Left ventricle myocardium superior (tissue), 1 donor: ENCODE data around the gene ZNF620. TPM values are rescaled to one million over a fixed set of nuclear protein-coding genes. Genes with fewer than 3 reads are reported as not detected.
A peak's percentile ranks its signal among the peaks of the same experiment; 100 is the strongest.
"Not testable (repeated sequence)": the region's sequence is repeated elsewhere in the genome, so short reads cannot be mapped to it uniquely, and the experiment has no call there.

Experiments
- ATAC-seq: fragments of 200-7000 bp; cut with Tn5 transposase; one replicate; pipeline ENCODE4 v1.9.1; 2020; ENCODE audit warnings: mild to moderate bottlenecking, moderate library complexity
- DNase-seq: peaks from one replicate; pipeline ENCODE4 v3.0.0-alpha.2; 2020
- intact Hi-C: fragments of 100-400 bp; cut with micrococcal nuclease; formaldehyde crosslinking; loops from one replicate; pipeline ENCODE4 v1.11.0; 2022
- long read RNA-seq: library from polyadenylated mRNA; unstranded; transcript quantifications from one replicate; pipeline ENCODE4 v2.0.0, GENCODE V29; 2021
- total RNA-seq: library from RNA; stranded (reverse); fragmentation: NEBNext Ultra II Directional; extraction: Animal tissue kit (Norgen Biotek cat#: 25700); gene quantifications from one replicate; pipeline ENCODE4 v1.2.1, GENCODE V29; 2021
- donor health status: DM: no; HTN: yes; CAD: no; lungs with severe emphysema.

Gene ZNF620
- total RNA-seq = 1.7 TPM
- long read RNA-seq, partial matches to known transcripts = 0 of 1 reads
- long read RNA-seq, other reads (novel, unspliced or antisense) = 1 of 1 reads

DNA sequence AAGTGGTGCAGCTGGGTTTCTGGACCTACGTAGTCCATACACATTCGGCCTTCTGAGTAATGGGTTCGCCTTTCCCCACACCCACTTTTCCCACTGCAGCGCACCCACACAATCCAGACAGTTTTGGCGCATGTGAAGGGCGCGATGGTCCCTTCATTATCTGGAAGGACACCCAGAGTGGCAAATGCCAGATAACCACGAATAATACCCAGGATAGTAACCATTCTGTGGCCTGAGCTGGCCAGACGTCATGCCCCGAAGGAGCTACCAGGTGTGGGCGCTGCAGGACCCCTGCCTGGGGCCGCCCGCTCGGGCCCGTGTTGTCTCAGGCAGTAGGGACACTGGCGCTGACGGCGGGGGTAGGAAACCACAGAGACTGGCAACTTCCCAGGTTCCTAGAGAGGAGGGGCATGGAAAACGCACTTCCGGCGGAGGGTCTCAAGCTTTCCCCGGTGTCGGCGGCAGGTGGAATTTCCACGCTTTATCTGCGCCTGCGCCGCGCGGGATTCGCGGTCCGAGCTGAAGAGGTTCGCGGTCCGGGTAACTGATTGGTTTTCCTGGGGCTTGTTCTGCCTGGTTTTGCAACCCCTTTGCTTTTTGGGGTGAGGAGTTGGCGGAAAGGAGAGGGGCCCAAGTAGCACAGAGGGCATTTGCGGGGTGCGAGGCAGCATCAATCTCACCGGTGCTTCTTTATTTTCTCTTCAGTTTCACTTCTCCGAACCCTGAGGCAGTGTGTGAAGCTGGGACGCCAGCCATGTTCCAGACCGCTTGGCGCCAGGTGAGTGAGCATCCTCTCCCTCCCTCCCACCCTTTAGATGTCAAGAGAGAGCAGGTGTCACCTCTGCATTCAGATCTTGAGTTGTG, at the start of gene ZNF620:
ZNF620 (plus strand) TSS at position 441 of the 864 bp plus-strand sequence; CDS start at position 755, 314 bp downstream.
- DNase-seq = peak; percentile 80
- peak; percentile 96 for ATAC-seq
- intact Hi-C loops = no loop called here

DNA sequence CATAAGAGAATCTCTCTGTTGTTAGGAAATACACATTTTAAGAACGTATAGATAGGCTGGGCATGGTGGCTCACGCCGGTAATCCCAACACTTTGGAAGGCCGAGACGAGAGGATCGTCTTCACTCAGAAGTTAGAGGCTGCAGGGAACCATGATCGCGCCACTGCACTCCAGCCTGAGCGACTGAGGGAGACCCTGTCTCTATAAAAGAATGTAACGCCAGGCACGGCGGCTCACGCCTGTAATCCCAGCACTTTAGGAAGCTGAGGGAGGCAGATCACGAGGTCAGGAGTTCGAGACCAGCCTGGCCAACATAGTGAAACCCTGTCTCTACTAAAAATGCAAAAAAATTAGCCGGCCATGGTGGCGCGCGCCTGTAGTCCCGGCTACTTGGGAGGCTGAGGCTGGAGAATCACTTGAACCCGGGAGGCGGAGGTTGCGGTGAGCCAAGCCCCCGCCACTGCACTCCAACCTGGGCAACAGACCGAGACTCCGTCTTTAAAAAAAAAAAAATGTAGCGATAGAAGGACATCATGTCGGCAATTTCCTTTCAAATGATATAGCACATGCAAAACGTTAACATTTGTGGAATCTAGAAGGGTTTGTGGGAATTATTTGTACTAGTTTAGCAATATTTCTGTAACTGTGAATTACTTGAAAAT, 49.4 kb upstream of the ZNF620 start:
- intact Hi-C loops = no loop called here
- no peak for ATAC-seq
- peak; percentile 31 for DNase-seq

DNA sequence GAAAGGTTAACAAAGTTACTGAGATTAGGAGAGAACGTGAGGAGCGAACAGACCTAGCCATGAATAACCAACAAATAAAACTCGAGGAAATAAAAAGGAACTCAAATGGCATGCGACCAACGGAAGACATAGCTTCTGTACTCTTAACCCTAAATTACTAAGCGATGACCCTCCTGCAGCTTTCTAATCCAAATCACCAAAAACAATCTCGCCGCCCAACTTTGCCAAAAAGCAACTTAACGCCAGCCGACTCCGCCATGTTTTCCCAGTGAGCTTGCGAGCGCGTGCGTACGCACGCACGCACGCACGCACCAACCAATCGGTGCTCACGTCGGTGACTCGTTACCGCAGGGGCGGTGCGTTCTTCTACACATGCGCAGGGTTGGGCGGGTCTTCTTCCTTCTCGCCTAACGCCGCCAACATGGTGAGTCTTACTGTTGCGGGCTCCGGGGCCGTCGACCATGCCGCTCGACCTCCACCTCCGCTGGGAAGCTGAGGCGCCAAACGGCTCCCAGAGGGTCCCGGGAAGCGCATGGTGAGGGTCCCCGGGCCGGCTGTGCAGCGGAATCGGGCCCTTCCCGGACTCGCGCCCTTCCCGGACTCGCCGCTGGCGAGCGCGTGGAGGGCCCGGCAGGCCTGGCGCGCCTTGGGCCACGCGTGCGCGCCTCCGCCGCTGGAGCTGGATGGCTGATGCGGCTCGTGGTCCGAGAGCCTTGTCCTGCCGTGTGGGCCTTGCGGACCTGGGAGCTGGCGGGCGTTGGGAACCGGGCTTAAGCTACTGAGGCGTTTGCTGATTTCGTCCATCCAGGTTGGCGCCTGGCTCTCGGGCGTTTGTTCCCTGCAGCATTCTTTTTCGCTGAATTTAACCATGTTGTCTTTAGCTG, 48.7 kb upstream of the ZNF620 start, which contains the start of gene RPL14:
RPL14 (plus strand) TSS at position 400 of the 884 bp plus-strand sequence; CDS start at position 533, 133 bp downstream.
- DNase-seq (peak; percentile 97), ATAC-seq (peak; percentile 89)
- intact Hi-C loops = no loop called here

DNA sequence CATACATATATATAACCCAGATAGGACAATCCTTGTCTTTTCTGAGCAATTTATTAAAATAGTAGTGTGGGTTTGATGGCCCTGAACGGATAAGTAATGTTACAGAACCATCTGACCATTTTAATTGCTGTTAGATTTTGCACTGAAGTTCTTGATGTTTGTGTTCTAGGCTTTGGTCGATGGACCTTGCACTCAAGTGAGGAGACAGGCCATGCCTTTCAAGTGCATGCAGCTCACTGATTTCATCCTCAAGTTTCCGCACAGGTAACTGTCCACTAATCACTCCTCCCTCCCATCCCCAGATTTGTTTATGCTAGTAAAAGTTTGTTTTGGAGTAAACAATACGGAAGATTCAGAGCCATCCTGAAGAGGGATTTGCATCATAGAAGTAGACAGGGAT, 47.4 kb upstream of the ZNF620 start:
- intact Hi-C loops = no loop called here

DNA sequence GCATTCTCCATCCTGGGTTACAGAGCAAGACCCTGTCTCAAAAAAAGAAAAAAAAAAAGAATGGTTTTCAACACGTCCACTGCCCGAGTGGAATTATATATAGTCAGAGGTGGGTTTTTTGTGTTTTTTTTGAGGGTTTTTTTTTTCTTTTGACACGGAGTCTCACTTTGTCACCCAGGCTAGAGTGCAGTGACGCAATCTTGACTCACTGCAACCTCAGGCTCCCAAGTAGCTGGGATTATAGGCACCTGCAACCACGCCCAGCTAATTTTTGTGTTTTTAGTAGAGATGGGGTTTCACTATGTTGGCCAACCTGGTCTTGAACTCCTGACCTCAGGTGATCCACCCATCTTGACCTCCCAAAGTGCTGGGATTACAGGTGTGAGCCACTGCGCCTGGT, 45.4 kb upstream of the ZNF620 start:
- intact Hi-C loops, ATAC-seq, DNase-seq: not testable (repeated sequence)

More for the DNA sequence above, 47.4 kb upstream of the ZNF620 start:
- no peak for ATAC-seq
- DNase-seq = no peak

DNA sequence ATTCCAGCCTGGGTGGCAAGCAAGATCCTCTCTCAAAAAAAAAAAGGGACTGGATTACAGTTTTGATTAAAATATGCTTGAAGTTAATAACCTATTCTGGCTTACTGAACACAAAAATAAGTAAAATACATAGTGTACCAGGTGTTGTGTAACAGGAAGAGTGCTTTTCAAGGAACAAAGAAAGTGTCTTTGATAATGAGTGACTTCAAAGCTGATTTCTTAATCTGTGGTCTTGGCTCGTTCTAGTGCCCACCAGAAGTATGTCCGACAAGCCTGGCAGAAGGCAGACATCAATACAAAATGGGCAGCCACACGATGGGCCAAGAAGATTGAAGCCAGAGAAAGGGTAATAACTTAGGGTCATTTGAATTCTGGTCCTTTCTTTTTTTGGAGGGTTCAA, 44.7 kb upstream of the ZNF620 start:
- intact Hi-C loops = no loop called here
- ATAC-seq (no peak), DNase-seq (no peak)

DNA sequence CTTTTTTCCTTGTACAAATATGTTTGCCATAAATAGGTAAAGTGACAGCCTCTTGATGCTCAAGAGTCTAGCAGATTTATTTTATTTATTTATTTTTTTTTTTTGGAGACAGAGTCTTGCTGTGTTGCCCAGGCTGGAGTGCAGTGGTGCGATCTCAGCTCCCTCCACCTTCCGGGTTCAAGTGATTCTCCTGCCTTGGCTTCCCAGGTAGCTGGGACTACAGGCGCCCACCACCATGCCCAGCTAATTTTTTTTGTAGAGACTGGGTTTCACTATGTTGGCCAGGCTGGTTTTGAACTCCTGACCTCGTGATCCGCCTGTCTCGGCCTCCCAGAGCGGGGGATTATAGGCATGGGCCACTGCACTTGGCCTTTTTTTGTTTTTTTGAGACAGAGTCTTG, 43.0 kb upstream of the ZNF620 start:
- ATAC-seq, DNase-seq, intact Hi-C loops: not testable (repeated sequence)

DNA sequence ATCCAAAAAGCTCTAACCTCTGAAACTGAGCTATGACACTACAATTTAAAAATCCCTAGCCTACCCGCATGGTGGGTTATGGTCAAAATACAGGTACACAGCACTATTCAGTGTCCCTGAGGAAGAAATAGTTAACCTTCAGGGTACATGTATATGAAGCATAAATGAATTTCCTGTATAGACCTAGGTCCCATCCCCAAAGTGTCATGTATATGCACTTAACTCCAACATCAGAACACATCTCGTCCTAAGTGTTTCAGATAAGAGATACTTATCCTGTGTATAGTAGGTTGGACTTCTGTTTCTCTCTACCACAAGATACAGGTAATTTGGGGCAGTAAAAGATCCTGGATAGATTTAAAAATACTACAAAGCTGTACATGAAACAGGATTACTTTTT, 42.3 kb upstream of the ZNF620 start:
- DNase-seq (no peak), ATAC-seq (no peak)
- intact Hi-C loops = no loop called here

DNA sequence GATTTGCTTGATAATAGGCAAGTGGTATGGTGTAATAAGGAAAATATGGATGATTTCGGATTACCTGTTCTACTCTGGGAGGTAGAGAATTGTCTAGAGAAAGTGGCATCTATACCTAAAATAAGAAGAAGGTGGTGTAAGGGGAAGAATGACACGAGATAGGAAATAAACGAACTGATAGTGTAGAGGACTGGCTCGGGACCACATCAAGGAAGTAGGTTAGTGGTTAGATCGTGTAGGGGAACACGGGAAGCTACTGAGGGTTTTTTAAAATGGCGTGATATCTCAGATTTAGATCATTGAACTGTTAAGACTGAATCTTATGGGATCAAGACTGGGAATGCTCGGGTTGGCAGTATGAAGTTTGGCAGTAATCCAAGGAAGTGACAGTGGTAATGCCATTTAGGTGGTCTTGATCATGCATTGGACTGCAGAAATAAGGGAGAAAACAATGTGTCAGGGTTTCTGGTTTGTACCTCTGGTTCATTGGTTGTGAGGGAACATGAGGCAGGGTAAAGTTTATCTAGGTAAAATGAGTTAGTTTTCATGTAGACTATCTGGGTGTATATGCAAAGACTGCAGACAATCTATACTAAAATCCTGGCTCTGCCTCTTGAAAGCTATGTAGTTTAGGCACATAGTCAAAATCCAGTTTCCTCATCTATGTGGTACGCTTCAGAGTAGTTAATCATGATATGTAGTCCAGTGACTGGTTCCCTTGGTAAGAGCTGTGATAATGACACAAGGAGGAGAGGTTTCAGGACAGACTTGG, 41.3 kb upstream of the ZNF620 start:
- DNase-seq = no peak
- no peak for ATAC-seq
- intact Hi-C loops = no loop called here

DNA sequence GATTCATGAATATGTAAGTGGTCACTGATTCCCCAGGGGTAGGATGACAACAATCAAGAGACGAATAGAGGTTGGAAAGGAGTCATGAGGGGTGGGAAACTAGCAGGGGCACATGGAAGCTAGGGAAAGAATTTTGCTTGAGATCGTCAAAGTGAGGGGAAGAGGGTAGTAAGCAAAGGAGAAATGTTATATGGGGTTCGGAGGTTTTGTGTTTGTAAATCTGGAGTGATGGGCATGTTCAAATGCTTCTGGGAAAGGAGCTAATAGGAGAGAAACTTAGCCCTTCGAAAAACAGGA, 40.8 kb upstream of the ZNF620 start:
- ATAC-seq = no peak
- intact Hi-C loops = no loop called here

DNA sequence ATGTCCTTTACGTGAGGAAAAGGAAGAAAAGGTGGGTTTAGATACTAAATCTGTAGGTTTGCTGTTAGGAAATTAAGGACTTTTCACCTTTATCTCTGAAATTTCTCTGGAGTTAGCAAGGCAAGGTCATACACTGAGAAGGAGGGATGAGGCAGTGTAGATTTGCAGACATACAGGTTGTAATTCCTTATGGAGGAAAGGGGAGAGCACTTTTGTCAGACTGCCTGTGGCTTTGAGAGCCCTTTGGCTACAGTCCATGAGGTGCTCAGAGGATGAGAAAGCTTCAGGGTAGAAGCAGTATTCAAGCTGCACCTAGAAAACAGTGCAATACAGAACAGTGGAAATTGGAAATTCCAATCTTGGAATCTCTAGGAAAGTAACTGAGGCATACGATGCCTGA, 40.4 kb upstream of the ZNF620 start:
- ATAC-seq (no peak), DNase-seq (no peak)
- intact Hi-C loops = no loop called here

More for the DNA sequence above, 40.8 kb upstream of the ZNF620 start:
- DNase-seq = no peak

DNA sequence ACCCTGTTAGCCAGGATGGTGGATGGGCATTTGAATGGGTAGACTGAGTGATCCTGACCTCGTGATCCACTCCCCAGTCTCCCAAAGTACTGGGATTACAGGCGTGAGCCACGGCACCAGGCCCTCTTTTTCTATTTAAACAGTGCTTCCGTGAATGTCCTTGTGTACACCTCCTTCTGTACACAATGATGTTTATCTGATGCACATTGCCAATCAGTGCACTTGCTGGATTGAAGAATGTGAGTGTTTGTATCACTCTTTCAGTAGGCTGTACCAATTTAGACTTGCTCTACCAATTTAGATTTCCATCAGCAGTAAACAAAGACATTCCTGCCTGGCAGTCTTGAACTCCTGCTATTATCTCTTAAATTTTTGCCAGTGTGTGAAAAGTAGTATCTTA, 37.8 kb upstream of the ZNF620 start:
- DNase-seq (no peak), ATAC-seq (no peak)
- intact Hi-C loops = no loop called here

DNA sequence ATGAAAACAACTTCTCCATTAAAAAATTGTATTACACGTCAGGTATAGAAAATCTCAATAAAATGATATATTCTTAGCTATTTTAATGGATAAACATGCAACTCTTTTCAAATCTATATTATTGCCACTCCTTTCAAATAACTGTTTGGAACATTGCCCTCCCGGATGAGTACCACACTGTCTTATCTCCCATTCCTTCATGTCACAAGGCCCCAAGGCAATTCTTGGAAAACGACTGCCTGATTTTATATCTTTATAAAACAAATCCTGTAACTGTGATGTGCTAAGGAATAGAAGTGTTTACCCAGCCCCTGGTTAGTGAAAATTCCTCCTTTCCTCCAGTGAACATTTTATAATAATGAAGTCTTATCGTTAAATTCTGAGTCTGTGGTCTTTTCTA, 35.1 kb upstream of the ZNF620 start:
- ATAC-seq (no peak), DNase-seq (no peak)
- intact Hi-C loops = no loop called here

DNA sequence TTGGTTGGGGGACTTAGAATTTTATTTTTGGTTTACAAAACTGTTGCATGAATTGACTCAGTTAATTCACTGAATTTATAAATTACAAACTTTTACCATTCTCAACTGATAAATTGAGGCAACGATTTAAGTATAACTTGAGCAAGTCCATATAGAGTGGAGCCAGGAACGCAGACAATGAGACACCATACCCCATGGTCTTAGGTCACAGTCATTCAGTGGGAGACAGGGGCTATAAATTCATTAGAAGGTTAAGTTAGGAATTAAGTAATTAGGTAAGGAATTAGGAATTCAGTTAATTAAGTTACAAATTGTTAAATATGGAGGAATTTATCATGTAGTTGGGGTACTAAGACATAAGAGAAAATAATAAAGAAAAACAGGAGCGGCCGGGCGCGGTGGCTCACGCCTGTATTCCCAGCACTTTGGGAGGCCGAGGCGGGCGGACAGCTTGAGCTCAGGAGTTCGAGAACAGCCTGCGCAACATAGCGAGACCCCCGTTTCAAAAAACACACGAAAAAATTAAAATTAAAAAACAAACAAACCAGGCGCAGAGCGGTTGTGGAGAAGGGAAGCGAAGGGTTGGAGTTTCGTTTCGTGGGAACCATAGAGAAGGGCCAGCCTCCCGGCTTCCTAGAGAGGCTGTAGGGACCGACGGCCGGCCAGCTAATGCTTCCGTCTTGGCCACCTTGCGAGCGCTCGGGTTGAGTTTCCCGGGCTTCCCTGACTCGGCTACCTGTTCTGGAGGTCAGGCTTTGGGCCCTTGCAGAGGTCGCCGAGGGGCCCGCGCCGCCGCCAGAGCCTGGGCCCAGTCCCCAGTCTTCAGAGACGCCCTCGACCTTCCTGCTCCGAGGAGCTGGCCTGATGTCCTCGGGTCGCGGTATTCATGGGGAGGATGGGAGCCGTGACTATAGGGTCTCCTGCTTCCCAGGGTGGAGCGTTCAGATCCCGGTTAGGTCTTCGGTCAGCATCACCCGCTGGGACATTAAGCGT, 29.1 kb upstream of the ZNF620 start, which contains the start of gene ZNF619:
ZNF619 (plus strand) TSS at position 645 of the 993 bp plus-strand sequence. CDS start 858 bp downstream, outside the sequence.
- peak; percentile 96 for ATAC-seq
- peak; percentile 83 for DNase-seq
- intact Hi-C loops = loop anchor here (2.0 kb wide), 1 partner anchor 48 kb away; the partner anchor contains the start of gene ZNF621

DNA sequence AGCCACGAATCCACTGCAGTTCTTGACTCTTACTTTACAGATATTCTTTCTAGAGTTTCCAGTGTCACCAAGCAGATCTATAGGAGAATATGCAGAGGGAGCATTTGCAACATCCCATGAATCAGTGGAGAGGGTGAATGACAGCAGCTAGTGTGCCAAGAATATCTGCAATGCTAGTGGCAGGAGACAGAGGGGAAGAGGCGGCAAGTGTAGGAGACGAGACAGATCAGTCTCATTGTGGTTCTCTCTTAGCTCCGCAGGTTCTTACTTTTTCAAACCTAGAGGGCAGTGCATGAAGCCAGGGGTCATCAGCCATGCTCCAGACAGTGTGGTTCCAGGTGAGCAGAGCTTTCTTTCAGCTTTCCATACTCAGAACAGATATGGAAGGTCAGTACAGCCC, 28.2 kb upstream of the ZNF620 start:
- ATAC-seq (peak; percentile 46), DNase-seq (no peak)
- intact Hi-C loops = loop anchor here (2.0 kb wide), 1 partner anchor 47 kb away; the partner anchor contains the start of gene ZNF621

DNA sequence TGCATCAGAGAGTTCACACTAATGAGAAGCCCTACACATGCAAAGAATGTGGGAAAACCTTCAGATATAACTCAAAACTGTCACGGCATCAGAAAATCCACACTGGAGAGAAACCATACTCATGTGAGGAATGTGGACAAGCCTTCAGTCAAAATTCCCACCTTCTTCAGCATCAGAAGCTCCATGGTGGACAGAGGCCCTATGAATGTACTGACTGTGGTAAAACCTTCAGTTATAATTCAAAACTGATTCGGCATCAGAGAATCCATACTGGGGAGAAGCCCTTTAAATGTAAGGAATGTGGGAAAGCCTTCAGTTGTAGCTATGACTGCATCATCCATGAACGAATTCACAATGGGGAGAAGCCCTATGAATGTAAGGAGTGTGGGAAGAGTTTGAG, 18.7 kb upstream of the ZNF620 start:
- ATAC-seq = no peak
- intact Hi-C loops = no loop called here
- DNase-seq = no peak

DNA sequence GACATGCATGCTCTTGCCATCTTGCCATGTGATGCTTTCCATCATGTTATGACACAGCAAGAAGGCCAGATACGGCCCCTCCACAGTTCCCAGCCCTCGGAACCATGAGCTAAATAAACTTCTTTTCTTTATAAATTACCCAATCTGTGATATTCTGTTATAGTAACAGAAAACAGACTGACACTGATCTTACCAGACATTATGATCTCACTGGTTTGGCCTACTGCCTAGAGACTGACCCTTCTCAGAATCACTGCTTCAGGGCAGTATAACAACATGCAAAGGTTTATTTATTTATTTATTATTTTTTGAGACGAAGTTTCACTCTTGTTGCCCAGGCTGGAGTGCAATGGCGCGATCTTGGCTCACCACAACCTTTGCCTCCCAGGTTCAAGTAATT, 14.9 kb upstream of the ZNF620 start:
- DNase-seq = no peak
- intact Hi-C loops = no loop called here
- ATAC-seq = no peak
